Activated CD4-positive, alpha-beta T cell treated with anti-CD3 and anti-CD28 coated beads for 4 hours (primary cell): ENCODE data around the gene NOS1AP.

Experiments
- DNase-seq, 2 donors: peaks; one replicate each; pipeline ENCODE4 v3.0.0-alpha.2; 2020

Gene NOS1AP

GRCh38 chr1:162304736-162305135 lies 235.2 kb downstream of the NOS1AP start:
- DNase-seq = no peak

- DNase-seq = no peak
These were observed 236.5 kb downstream of the NOS1AP start for GRCh38 chr1:162305969-162306368.

GRCh38 chr1:162310337-162310736 lies 240.8 kb downstream of the NOS1AP start:
- no peak for DNase-seq

GRCh38 chr1:162314206-162314605 lies 244.7 kb downstream of the NOS1AP start:
- DNase-seq = no peak

GRCh38 chr1:162315673-162316072 lies 246.2 kb downstream of the NOS1AP start:
- no peak for DNase-seq

GRCh38 chr1:162316187-162316586 lies 246.7 kb downstream of the NOS1AP start:
- DNase-seq = no peak

GRCh38 chr1:162317621-162318020 lies 248.1 kb downstream of the NOS1AP start:
- no peak for DNase-seq

GRCh38 chr1:162319493-162320175 lies 250.1 kb downstream of the NOS1AP start:
- no peak for DNase-seq

- no peak for DNase-seq
These were observed 252.4 kb downstream of the NOS1AP start for GRCh38 chr1:162321809-162322422.

- no peak for DNase-seq
These were observed 253.5 kb downstream of the NOS1AP start for GRCh38 chr1:162323023-162323422.

- DNase-seq = no peak
These were observed 254.9 kb downstream of the NOS1AP start for GRCh38 chr1:162324396-162324795.

- DNase-seq = no peak
These were observed 257.1 kb downstream of the NOS1AP start for GRCh38 chr1:162326559-162326958.

GRCh38 chr1:162327144-162327787 lies 257.8 kb downstream of the NOS1AP start:
- DNase-seq = no peak

- DNase-seq = no peak
These were observed 258.3 kb downstream of the NOS1AP start for GRCh38 chr1:162327788-162328165.

GRCh38 chr1:162328512-162328911 lies 259.0 kb downstream of the NOS1AP start:
- no peak for DNase-seq

GRCh38 chr1:162329826-162330225 lies 260.3 kb downstream of the NOS1AP start:
- DNase-seq = no peak

- no peak for DNase-seq
These were observed 264.5 kb downstream of the NOS1AP start for GRCh38 chr1:162333991-162334390.

- no peak for DNase-seq
These were observed 265.6 kb downstream of the NOS1AP start for GRCh38 chr1:162335126-162335525.

GRCh38 chr1:162336621-162337285 lies 267.3 kb downstream of the NOS1AP start:
- DNase-seq = no peak

GRCh38 chr1:162342452-162342983 lies 273.0 kb downstream of the NOS1AP start:
- no peak for DNase-seq

GRCh38 chr1:162343470-162343869 lies 274.0 kb downstream of the NOS1AP start:
- no peak for DNase-seq

GRCh38 chr1:162347281-162347680 lies 277.8 kb downstream of the NOS1AP start:
- DNase-seq = no peak

GRCh38 chr1:162349635-162350330 lies 280.3 kb downstream of the NOS1AP start:
- DNase-seq = no peak
